HepG2 (cell line): ENCODE data around the gene GMEB2. TPM values are rescaled to one million over a fixed set of nuclear protein-coding genes. Genes with fewer than 3 reads are reported as not detected.

Experiments used
- ATAC-seq: fragments of 200-7000 bp; cut with Tn5 transposase; 3 replicates; pipeline ENCODE4 v1.9.1; 2020; ENCODE audit warnings: mild to moderate bottlenecking, moderate library complexity
- BruUV-seq: library from RNA; stranded (reverse); fragments of 400-500 nt; replicated peaks from 2 replicates; lab custom pipeline; 2021; lab: Mats Ljungman, UMichigan
- CTCF ChIA-PET: fragments of 300-600 bp; formaldehyde crosslinking; extraction: SDS; loops from one replicate; lab custom pipeline; 2021; ENCODE audit warnings: low total read pairs, inconsistent platforms, low intra/inter-chr PET ratio; lab: Yijun Ruan, JAX
- POLR2A ChIA-PET: fragments of 350-600 bp; sonication (Branson Sonifier 250); formaldehyde crosslinking; loops from one replicate; lab custom pipeline; 2020; ENCODE audit warnings: antibody characterized with exemption, inconsistent platforms; lab: Yijun Ruan, JAX
- DNase-seq: peaks from one replicate; pipeline ENCODE4 v3.0.0-alpha.2; 2015; ENCODE audit warnings: low spot score
- FAIRE-seq: peaks from 3 replicates; lab custom pipeline; 2011; peaks lifted over from hg19 to GRCh38; lab: Jason Lieb, UNC
- H2AFZ ChIP-seq: one replicate; pipeline ENCODE4 v1.6.1; 2011; ENCODE audit warnings: low read length, inconsistent platforms
- H3K27ac ChIP-seq: fragments of 300-600 bp; 3 replicates; pipeline ENCODE4 v1.8.0; 2011; ENCODE audit warnings: mixed run types, mild to moderate bottlenecking, mixed read lengths, low read length, inconsistent platforms; ENCODE audit not compliant: insufficient read depth; ENCODE audit errors: extremely low read length
- H3K27me3 ChIP-seq, 2 experiments: fragments of 200-600 bp in 1 of 2; 2 replicates in 1 of 2; 3 replicates in 1 of 2; pipeline versions ENCODE4 v1.6.0 to v1.8.0; 2011; ENCODE audit warnings: low read length in 2 of 2, mild to moderate bottlenecking in 2 of 2, moderate library complexity in 2 of 2, inconsistent platforms in 1 of 2; ENCODE audit not compliant: insufficient read depth in 2 of 2, control insufficient read depth in 1 of 2
- H3K36me3 ChIP-seq, 2 experiments: fragments of 200-600 bp in 1 of 2; replicated peaks in 1 of 2; 2 replicates in 1 of 2; 3 replicates in 1 of 2; pipeline versions ENCODE4 v1.5.1 to v1.8.0; 2011; ENCODE audit warnings: low read length in 2 of 2, inconsistent platforms in 1 of 2; ENCODE audit not compliant: insufficient read depth in 2 of 2, control insufficient read depth in 1 of 2
- H3K4me1 ChIP-seq: 2 replicates; pipeline ENCODE4 v1.5.1; 2012; ENCODE audit warnings: low read length, inconsistent platforms; ENCODE audit not compliant: insufficient read depth
- H3K4me2 ChIP-seq: 2 replicates; pipeline ENCODE4 v1.6.0; 2011; ENCODE audit warnings: low read depth, low read length, inconsistent platforms
- H3K4me3 ChIP-seq, 3 experiments: fragments of 200-600 bp in 1 of 3; sonication (generic), shearing (Covaris generic) in 1 of 3; replicated peaks in 1 of 3; 2 replicates each; pipeline ENCODE4 v1.5.1; 2011 to 2016; ENCODE audit warnings: low read length in 3 of 3, inconsistent platforms in 2 of 3, low read depth in 2 of 3, mild to moderate bottlenecking in 2 of 3, control low read depth in 1 of 3, mixed read lengths in 1 of 3; ENCODE audit not compliant: insufficient read depth in 1 of 3
- H3K79me2 ChIP-seq: one replicate; pipeline ENCODE4 v1.6.1; 2011; ENCODE audit warnings: low read length, inconsistent platforms; ENCODE audit not compliant: insufficient read depth
- H3K9ac ChIP-seq: 2 replicates; pipeline ENCODE4 v1.6.0; 2011; ENCODE audit warnings: mild to moderate bottlenecking, low read depth, low read length, inconsistent platforms; ENCODE audit not compliant: insufficient read depth
- H3K9me3 ChIP-seq: 2 replicates; pipeline ENCODE4 v1.5.1; 2012; ENCODE audit warnings: mild to moderate bottlenecking, low read length
- H4K20me1 ChIP-seq: 2 replicates; pipeline ENCODE4 v1.6.0; 2011; ENCODE audit warnings: inconsistent platforms, mild to moderate bottlenecking, low read length, moderate library complexity; ENCODE audit not compliant: insufficient read depth
- AGO2 ChIP-seq: fragments of 200-400 bp; formaldehyde crosslinking; optimal IDR thresholded peaks from 2 replicates; pipeline ENCODE3; 2017; ENCODE audit warnings: mild to moderate bottlenecking, low read depth, low read length, moderate library complexity
- GATAD2A ChIP-seq: IDR thresholded peaks from 2 replicates; pipeline ENCODE4 v1.6.1; 2016
- NFKB2 ChIP-seq: sonication (generic); formaldehyde crosslinking; IDR thresholded peaks from 2 replicates; pipeline ENCODE4 v1.4.0; 2020; ENCODE audit warnings: missing genetic modification reagents, borderline replicate concordance
- ZNF180 ChIP-seq: sonication (generic); formaldehyde crosslinking; IDR thresholded peaks from 2 replicates; pipeline ENCODE4 v1.4.0; 2020; ENCODE audit warnings: low read depth, missing genetic modification reagents, borderline replicate concordance
- ZNF484 ChIP-seq: sonication (generic); formaldehyde crosslinking; IDR thresholded peaks from 2 replicates; pipeline ENCODE4 v1.5.1; 2020; ENCODE audit warnings: mild to moderate bottlenecking, low read depth, missing genetic modification reagents, borderline replicate concordance
- ZNF75D ChIP-seq: sonication (generic); formaldehyde crosslinking; IDR thresholded peaks from 2 replicates; pipeline ENCODE4 v1.8.1; 2023; ENCODE audit warnings: missing genetic modification reagents, mild to moderate bottlenecking, borderline replicate concordance
- WGBS: methylation state at CpG from one replicate; pipeline ENCODE4 v1.1.6; 2017; ENCODE audit warnings: low lambda C conversion rate; 5-methylcytosine and 5-hydroxymethylcytosine counted together
- in situ Hi-C: cut with HindIII; loops from 2 replicates; pipeline ENCODE4 v1.10.0; 2017; ENCODE audit warnings: low pct_unique_long_range_greater_than_20kb; ENCODE audit not compliant: extremely low pct_ligation_motif_present
- intact Hi-C: fragments of 100-400 bp; cut with micrococcal nuclease; formaldehyde crosslinking; loops from one replicate; pipeline ENCODE4 v1.10.0; 2022; ENCODE audit not compliant: unreplicated experiment
- polyA plus RNA-seq, 8 experiments: library from polyadenylated mRNA; depleted of rRNA in 3 of 8; stranded (reverse) in 7 of 8; unstranded in 1 of 8; fragments of >200 nt; fragmentation: Illumina TruSeq in 4 of 8; extraction: Trizol in 4 of 8; gene quantifications; 2 replicates each; pipeline versions ENCODE4 v1.2.1 to v1.2.3, GENCODE V29; 2011 to 2016; ENCODE audit warnings: low read depth in 4 of 8, missing spikeins in 1 of 8, mixed read lengths in 1 of 8; ENCODE audit not compliant: insufficient read depth in 1 of 8
- total RNA-seq, 5 experiments: library from RNA; depleted of rRNA; stranded (reverse); fragments of >200 nt; fragmentation: Illumina TruSeq; extraction: Trizol; gene quantifications; 2 replicates each; pipeline ENCODE4 v1.2.3, GENCODE V29; 2016; ENCODE audit warnings: low read depth in 1 of 5
- TF ChIP-seq, protein P1 (sequence below): sonication (generic); formaldehyde crosslinking; conservative IDR thresholded peaks from 2 replicates; pipeline ENCODE4 v1.4.0; 2020; ENCODE audit warnings: missing genetic modification reagents
- TF ChIP-seq, protein P2 (sequence below), 2 experiments: sonication (generic) in 1 of 2; formaldehyde crosslinking in 1 of 2; IDR thresholded peaks; 2 replicates each; pipeline versions ENCODE4 v1.6.1 to v1.9.0; 2014 to 2022; ENCODE audit warnings: antibody characterized with exemption in 1 of 2, borderline replicate concordance in 1 of 2, inconsistent platforms in 1 of 2, low read depth in 1 of 2, missing genetic modification reagents in 1 of 2

Gene GMEB2
- total and polyA plus RNA-seq, 2 of the 13 experiments (the other 11 are each of a cell fraction or from before 2014, with no cell fraction given): 10.6 to 12.4 TPM

DNA sequence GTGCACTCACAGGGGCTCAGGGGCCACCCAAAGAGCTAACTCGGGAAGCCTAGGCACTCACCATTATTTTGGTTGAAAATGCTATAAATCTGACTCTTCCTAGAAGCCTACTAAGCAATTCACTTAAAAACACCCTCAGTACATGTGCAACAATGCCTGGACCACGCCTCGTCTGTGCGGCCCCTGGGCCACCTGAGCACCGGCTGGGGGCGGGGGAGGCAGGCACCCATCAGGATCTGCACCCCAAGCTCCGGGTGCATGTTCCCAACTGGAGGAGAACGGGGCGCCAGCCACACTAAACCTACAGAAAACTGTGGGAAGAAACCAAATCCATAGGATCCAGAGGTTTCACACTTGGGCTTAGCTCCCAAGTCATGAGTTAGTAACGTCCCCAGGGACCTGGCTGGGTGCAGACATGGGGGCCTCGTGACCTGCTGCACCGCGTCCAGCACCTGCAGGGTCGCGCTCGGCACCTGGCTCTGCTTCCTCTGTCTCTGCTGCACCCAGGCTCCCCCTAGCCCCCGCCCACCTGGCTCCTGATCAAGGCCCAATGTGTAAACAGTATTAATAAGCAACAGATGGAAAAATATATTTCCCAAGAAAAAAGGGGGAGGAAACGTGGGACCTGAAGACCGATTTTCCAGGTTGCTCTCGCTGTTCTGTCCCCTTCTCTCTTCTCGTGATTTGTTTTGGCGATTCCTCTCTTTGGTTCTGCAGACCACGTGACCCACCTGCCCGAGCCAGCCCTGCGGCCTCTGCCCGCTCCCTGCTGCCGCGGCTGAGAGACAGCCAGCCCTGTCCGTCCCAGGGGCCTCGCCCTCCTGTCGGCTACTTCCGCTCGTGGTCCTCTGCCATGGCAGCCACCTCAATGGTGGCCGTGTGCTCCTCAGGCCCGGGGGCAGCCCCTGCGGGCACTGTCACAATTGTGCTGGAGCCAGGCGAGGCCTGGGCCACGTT is 37.4 kb downstream of the GMEB2 start:
- no TSS peak for BruUV-seq
- DNase-seq (no peak), FAIRE-seq (no peak)
- H4K20me1 ChIP-seq: no peaks in the 10 kb centered on the region
- 0 out of 5 replicates have a peak, but pooled peaks cover 0 to 3% of the 10 kb centered on the region in 2 experiments for H3K27me3 ChIP-seq
- WGBS: 94% methylated on average over 38 of the region's 38 CpGs
- no peak overlapping the region for H3K4me3 ChIP-seq
- H3K9ac ChIP-seq: no peak overlapping the region
- H2AFZ ChIP-seq: no peak overlapping the region
- peaks cover 12% of the 10 kb centered on the region; the same call in 1 of the 2 replicates for H3K4me1 ChIP-seq
- TF ChIP-seq ZNF484 (CRISPR knock-in tag): no peak
- no peak for TF ChIP-seq ZNF180 (CRISPR knock-in tag)
- no peak for TF ChIP-seq GATAD2A
- peak; percentile 29 for TF ChIP-seq AGO2
- no peak for TF ChIP-seq ZNF75D (CRISPR knock-in tag)
- TF ChIP-seq, all 625 proteins: peak for 1
- no peak for ATAC-seq
- Histone ChIP-seq H3K4me2 (no peak overlapping the region), H3K36me3 (peaks cover 15 to 20% of the 10 kb centered on the region in 2 experiments; a peak in 4 of 5 replicates), H3K27ac (no peak overlapping the region), H3K9me3 (no peaks in the 10 kb centered on the region), H3K79me2 (no peaks in the 10 kb centered on the region)
- ChIA-PET POLR2A (no interaction called here), CTCF (no interaction called here)
- intact Hi-C loops: no loop called here
- in situ Hi-C loops: no loop called here

DNA sequence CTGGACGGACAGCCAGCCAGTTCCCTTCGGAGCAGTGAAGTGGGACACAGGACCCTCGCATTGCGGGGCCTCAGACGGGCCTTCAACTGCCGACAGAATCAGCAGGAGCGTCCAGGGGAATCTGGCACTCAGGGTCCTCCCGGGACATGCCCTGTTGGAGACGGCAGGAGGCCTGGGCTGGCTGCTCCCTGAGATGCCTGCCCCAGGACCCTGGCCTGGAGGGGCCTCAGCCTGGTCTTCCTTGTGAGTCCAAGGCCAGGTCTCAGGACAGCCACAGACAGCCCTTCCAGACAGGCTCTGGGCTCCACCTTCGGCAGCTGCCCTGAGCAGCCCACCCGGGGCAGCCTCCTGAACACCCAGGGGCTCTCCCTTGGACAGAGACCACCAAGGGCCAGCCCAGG is 38.3 kb downstream of the GMEB2 start:
- BruUV-seq: no TSS peak
- DNase-seq: no peak
- TF ChIP-seq, protein P1, sequence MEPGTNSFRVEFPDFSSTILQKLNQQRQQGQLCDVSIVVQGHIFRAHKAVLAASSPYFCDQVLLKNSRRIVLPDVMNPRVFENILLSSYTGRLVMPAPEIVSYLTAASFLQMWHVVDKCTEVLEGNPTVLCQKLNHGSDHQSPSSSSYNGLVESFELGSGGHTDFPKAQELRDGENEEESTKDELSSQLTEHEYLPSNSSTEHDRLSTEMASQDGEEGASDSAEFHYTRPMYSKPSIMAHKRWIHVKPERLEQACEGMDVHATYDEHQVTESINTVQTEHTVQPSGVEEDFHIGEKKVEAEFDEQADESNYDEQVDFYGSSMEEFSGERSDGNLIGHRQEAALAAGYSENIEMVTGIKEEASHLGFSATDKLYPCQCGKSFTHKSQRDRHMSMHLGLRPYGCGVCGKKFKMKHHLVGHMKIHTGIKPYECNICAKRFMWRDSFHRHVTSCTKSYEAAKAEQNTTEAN (CRISPR knock-in tag): no peak
- TF ChIP-seq NFKB2 (CRISPR knock-in tag): no peak
- TF ChIP-seq, protein P2, sequence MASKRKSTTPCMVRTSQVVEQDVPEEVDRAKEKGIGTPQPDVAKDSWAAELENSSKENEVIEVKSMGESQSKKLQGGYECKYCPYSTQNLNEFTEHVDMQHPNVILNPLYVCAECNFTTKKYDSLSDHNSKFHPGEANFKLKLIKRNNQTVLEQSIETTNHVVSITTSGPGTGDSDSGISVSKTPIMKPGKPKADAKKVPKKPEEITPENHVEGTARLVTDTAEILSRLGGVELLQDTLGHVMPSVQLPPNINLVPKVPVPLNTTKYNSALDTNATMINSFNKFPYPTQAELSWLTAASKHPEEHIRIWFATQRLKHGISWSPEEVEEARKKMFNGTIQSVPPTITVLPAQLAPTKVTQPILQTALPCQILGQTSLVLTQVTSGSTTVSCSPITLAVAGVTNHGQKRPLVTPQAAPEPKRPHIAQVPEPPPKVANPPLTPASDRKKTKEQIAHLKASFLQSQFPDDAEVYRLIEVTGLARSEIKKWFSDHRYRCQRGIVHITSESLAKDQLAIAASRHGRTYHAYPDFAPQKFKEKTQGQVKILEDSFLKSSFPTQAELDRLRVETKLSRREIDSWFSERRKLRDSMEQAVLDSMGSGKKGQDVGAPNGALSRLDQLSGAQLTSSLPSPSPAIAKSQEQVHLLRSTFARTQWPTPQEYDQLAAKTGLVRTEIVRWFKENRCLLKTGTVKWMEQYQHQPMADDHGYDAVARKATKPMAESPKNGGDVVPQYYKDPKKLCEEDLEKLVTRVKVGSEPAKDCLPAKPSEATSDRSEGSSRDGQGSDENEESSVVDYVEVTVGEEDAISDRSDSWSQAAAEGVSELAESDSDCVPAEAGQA (IDR thresholded peaks at IDR 0.05; ENCODE audit: low read depth): no peak
- TF ChIP-seq, protein P2 (CRISPR knock-in tag; IDR thresholded peaks at IDR 0.05; ENCODE audit: borderline replicate concordance): no peak

More for the DNA sequence above, 38.3 kb downstream of the GMEB2 start:
- ATAC-seq (peak; percentile 6; the same call in 1 of the 3 replicates), FAIRE-seq (no peak)
- Histone ChIP-seq H3K9ac (no peak overlapping the region), H3K79me2 (no peaks in the 10 kb centered on the region), H3K9me3 (no peaks in the 10 kb centered on the region), H3K4me3 (no peak overlapping the region), H3K27me3 (peaks cover 0 to 3% of the 10 kb centered on the region in 2 experiments; a peak in 1 of 5 replicates), H4K20me1 (no peaks in the 10 kb centered on the region), H3K27ac (no peak overlapping the region), H3K36me3 (peaks cover 15 to 18% of the 10 kb centered on the region in 2 experiments; a peak in 4 of 5 replicates), H3K4me1 (peaks cover 18% of the 10 kb centered on the region), H2AFZ (no peak overlapping the region), H3K4me2 (no peak overlapping the region)
- WGBS: 99% methylated on average over 7 of the region's 11 CpGs
- intact Hi-C loops: no loop called here
- ChIA-PET CTCF (no interaction called here), POLR2A (interaction anchor here (1.0 to 1.3 kb wide), 2 partner anchors 15 to 39 kb away, joined by 4 read pairs; partner anchors contain the start of genes GMEB2 and HELZ2)
- in situ Hi-C loops: no loop called here
